ENCODE results near the gene NT5DC3.

DNA sequence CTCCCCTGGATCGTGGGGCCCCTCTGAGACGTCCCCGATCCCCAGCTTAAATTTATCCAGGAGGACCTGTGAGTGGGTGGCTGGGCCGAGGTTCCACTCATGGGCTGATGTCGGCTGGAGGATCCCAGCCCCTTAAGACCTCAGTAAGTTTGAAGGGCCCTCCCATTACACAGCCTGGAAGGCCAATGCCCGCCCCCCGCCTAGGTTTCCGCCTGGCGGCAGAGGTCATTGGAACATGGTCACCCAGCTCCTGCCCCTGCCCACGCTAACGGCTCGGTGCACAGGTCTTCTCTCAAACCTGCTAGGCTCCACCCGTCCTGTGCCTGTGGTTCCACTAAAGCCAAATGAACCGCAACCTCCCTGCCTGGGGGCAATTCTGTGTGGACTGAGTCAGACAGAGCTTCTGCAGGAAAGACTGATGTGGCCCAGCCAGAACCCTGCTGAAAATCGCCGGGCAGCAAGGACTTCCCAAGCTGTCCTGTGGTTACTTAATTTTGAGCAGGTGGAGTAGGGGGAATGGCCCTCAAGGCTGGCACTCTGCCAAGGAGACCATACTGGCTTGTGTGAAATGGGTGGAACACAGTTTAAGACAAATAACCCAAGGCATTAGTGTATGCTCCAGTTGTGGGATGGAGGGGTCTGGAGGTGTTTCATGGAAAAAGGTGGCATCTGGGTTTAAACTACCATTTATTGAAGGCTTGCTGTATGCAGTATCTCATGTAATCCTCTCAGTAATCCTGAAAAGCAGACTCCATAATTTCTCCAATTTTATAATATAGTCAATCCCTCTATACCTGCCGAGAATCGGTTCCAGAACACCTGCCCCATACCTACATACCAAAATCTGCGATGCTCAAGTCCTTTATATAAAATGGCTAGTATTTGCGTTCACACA lies 903 bp upstream of the NT5DC3 start:
- TF ChIP-seq, protein P1, sequence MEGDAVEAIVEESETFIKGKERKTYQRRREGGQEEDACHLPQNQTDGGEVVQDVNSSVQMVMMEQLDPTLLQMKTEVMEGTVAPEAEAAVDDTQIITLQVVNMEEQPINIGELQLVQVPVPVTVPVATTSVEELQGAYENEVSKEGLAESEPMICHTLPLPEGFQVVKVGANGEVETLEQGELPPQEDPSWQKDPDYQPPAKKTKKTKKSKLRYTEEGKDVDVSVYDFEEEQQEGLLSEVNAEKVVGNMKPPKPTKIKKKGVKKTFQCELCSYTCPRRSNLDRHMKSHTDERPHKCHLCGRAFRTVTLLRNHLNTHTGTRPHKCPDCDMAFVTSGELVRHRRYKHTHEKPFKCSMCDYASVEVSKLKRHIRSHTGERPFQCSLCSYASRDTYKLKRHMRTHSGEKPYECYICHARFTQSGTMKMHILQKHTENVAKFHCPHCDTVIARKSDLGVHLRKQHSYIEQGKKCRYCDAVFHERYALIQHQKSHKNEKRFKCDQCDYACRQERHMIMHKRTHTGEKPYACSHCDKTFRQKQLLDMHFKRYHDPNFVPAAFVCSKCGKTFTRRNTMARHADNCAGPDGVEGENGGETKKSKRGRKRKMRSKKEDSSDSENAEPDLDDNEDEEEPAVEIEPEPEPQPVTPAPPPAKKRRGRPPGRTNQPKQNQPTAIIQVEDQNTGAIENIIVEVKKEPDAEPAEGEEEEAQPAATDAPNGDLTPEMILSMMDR (IDR thresholded peaks at IDR 0.05; ENCODE audit: extremely low read depth in 1 of 2, insufficient read depth in 1 of 2, low read depth in 1 of 2, low read length in 2 of 2) = no peak
- TF ChIP-seq MYC (IDR thresholded peaks at IDR 0.05; ENCODE audit: low read depth, low read length) = no peak
- TF ChIP-seq FOS (IDR thresholded peaks at IDR 0.05; ENCODE audit: borderline replicate concordance, insufficient read depth, low read length) = no peak
- no peak for TF ChIP-seq POLR2A (IDR thresholded peaks at IDR 0.05; ENCODE audit: low read depth, low read length)
- no peak for TF ChIP-seq POLR2AphosphoS5 (IDR thresholded peaks at IDR 0.05; ENCODE audit: insufficient read depth, low read depth, low read length)
- TF ChIP-seq, protein P2, sequence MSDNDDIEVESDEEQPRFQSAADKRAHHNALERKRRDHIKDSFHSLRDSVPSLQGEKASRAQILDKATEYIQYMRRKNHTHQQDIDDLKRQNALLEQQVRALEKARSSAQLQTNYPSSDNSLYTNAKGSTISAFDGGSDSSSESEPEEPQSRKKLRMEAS (IDR thresholded peaks at IDR 0.05; ENCODE audit: insufficient read depth, insufficient read length) = no peak
- no peak for TF ChIP-seq GATA2 (IDR thresholded peaks at IDR 0.05; ENCODE audit: insufficient read depth, insufficient read length, low read depth, low read length)
- no peak for TF ChIP-seq EZH2 (IDR thresholded peaks at IDR 0.05; ENCODE audit: borderline replicate concordance, low read depth, low read length, severe bottlenecking)

Data from endothelial cell of umbilical vein (primary cell).